K562 (cell line): ENCODE data around the gene NTRK3.

ENCODE experiments used
- CREM ChIP-seq: IDR thresholded peaks from 2 replicates; pipeline ENCODE4 v1.6.1; 2014; ENCODE audit warnings: antibody characterized with exemption, low read depth
- CTCF ChIP-seq, 3 experiments: IDR thresholded peaks in 2 of 3; conservative IDR thresholded peaks in 1 of 3; 2 replicates each; pipeline ENCODE4 v1.5.1; 2011 to 2012; ENCODE audit warnings: low read length in 3 of 3, mild to moderate bottlenecking in 3 of 3, control low read depth in 2 of 3, improper control_type of control experiment in 1 of 3, inconsistent platforms in 1 of 3, low read depth in 1 of 3, mixed read lengths in 1 of 3, moderate library complexity in 1 of 3; ENCODE audit not compliant: insufficient read depth in 2 of 3
- E2F1 ChIP-seq: sonication (generic); formaldehyde crosslinking; IDR thresholded peaks from 2 replicates; pipeline ENCODE4 v1.8.1; 2023; ENCODE audit warnings: mild to moderate bottlenecking, missing genetic modification reagents, moderate library complexity
- E2F4 ChIP-seq: sonication (generic); formaldehyde crosslinking; IDR thresholded peaks from 2 replicates; pipeline ENCODE4 v1.8.0; 2022; ENCODE audit warnings: mild to moderate bottlenecking, low read depth, missing genetic modification reagents
- EP300 ChIP-seq: IDR thresholded peaks from 2 replicates; pipeline ENCODE4 v1.6.1; 2012; ENCODE audit warnings: low read length, improper control_type of control experiment
- EZH2 ChIP-seq: IDR thresholded peaks from 2 replicates; pipeline ENCODE4 v1.6.1; 2012; ENCODE audit warnings: low read depth, mild to moderate bottlenecking, inconsistent platforms, low read length, borderline replicate concordance
- FOXM1 ChIP-seq, 2 experiments: fragments of 450-650 bp in 1 of 2; sonication (generic) in 1 of 2; formaldehyde crosslinking in 1 of 2; IDR thresholded peaks; 2 replicates each; pipeline versions ENCODE4 v1.6.1 to v1.9.0; 2017 to 2022; ENCODE audit warnings: low read depth in 2 of 2, mild to moderate bottlenecking in 2 of 2, missing genetic modification reagents in 1 of 2, moderate library complexity in 1 of 2
- GTF3C2 ChIP-seq: IDR thresholded peaks from 3 replicates; pipeline ENCODE4 v1.6.1; 2011; ENCODE audit warnings: borderline replicate concordance, mild to moderate bottlenecking, moderate library complexity; ENCODE audit not compliant: insufficient read length; ENCODE audit errors: extremely low read depth
- RBM15 ChIP-seq: fragments of 200-400 bp; formaldehyde crosslinking; IDR thresholded peaks from 2 replicates; pipeline ENCODE4 v1.6.1; 2018; ENCODE audit warnings: mild to moderate bottlenecking, low read length, moderate library complexity; ENCODE audit not compliant: insufficient read depth
- RNF219 ChIP-seq: fragments of 250-450 bp; sonication (Bioruptor Pico); IDR thresholded peaks from 2 replicates; pipeline ENCODE4 v1.5.0; 2022; ENCODE audit warnings: mild to moderate bottlenecking
- ZNF644 ChIP-seq: fragments of 200-800 bp; sonication (Bioruptor generic); IDR thresholded peaks from 2 replicates; pipeline ENCODE4 v1.6.1; 2016; ENCODE audit warnings: low read depth, missing genetic modification characterization, missing compliant biosample characterization

GRCh38 chr15:87902772-87903426, 353.6 kb downstream of the NTRK3 start:
- no peak for TF ChIP-seq EP300
- TF ChIP-seq E2F1 = no peak
- no peak for TF ChIP-seq RNF219
- TF ChIP-seq CTCF (IDR thresholded peaks at IDR 0.05 in 2 of 3, conservative IDR thresholded peaks at IDR 0.05 in 1 of 3; ENCODE audit: insufficient read depth in 2 of 3, low read depth in 1 of 3, low read length in 3 of 3) = no peak
- TF ChIP-seq E2F4 = no peak
- TF ChIP-seq RBM15 = no peak
- no peak for TF ChIP-seq CREM
- TF ChIP-seq ZNF644 (tag) = no peak
- no peak for TF ChIP-seq EZH2
- TF ChIP-seq FOXM1 (IDR thresholded peaks at IDR 0.05; ENCODE audit: low read depth) = no peak
- TF ChIP-seq FOXM1 (CRISPR knock-in tag; IDR thresholded peaks at IDR 0.05; ENCODE audit: low read depth) = no peak
- no peak for TF ChIP-seq GTF3C2
